PFSK-1 (cell line): ENCODE results near the gene LDLRAP1.

ENCODE experiments used
- FOXP2 ChIP-seq: optimal IDR thresholded peaks from 2 replicates; pipeline ENCODE3; 2011; ENCODE audit warnings: borderline replicate concordance, control low read depth, inconsistent platforms; ENCODE audit not compliant: insufficient read depth; ENCODE audit errors: extremely low read length, extremely low read depth
- POLR2AphosphoS5 ChIP-seq: IDR thresholded peaks from 2 replicates; pipeline ENCODE4 v1.6.1; 2012; ENCODE audit warnings: low read depth, mild to moderate bottlenecking, control low read depth, low read length, moderate library complexity
- REST ChIP-seq, 2 experiments: IDR thresholded peaks; 2 replicates each; pipeline versions ENCODE4 v1.6.1 to v1.8.0; 2011 to 2012; ENCODE audit warnings: low read depth in 2 of 2, low read length in 2 of 2, control low read depth in 1 of 2, inconsistent platforms in 1 of 2, mild to moderate bottlenecking in 1 of 2, moderate library complexity in 1 of 2; ENCODE audit not compliant: insufficient read depth in 1 of 2
- SIN3A ChIP-seq: IDR thresholded peaks from 2 replicates; pipeline ENCODE4 v1.6.1; 2012; ENCODE audit warnings: mild to moderate bottlenecking, low read length, moderate library complexity, borderline replicate concordance; ENCODE audit not compliant: insufficient read depth
- TAF1 ChIP-seq: IDR thresholded peaks from 2 replicates; pipeline ENCODE4 v1.6.1; 2012; ENCODE audit warnings: low read length, control low read depth, borderline replicate concordance; ENCODE audit not compliant: insufficient read depth

LDLRAP1 gene

GRCh38 chr1:25583519-25584370 lies 40.3 kb downstream of the LDLRAP1 start:
- TF ChIP-seq SIN3A: no peak
- no peak for TF ChIP-seq REST (IDR thresholded peaks at IDR 0.05; ENCODE audit: insufficient read depth in 1 of 2, low read depth in 2 of 2, low read length in 2 of 2)
- no peak for TF ChIP-seq TAF1
- TF ChIP-seq FOXP2: no peak
- no peak for TF ChIP-seq POLR2AphosphoS5

- TF ChIP-seq SIN3A (no peak), FOXP2 (no peak), REST (IDR thresholded peaks at IDR 0.05; ENCODE audit: insufficient read depth in 1 of 2, low read depth in 2 of 2, low read length in 2 of 2) (no peak), POLR2AphosphoS5 (no peak), TAF1 (no peak)
These were observed 42.8 kb downstream of the LDLRAP1 start for GRCh38 chr1:25586181-25586588.

GRCh38 chr1:25587290-25587689 lies 43.9 kb downstream of the LDLRAP1 start:
- no peak for TF ChIP-seq FOXP2
- TF ChIP-seq TAF1: no peak
- no peak for TF ChIP-seq REST (IDR thresholded peaks at IDR 0.05; ENCODE audit: insufficient read depth in 1 of 2, low read depth in 2 of 2, low read length in 2 of 2)
- TF ChIP-seq POLR2AphosphoS5: no peak
- TF ChIP-seq SIN3A: no peak

GRCh38 chr1:25590096-25590824 lies 46.9 kb downstream of the LDLRAP1 start:
- TF ChIP-seq REST (IDR thresholded peaks at IDR 0.05; ENCODE audit: insufficient read depth in 1 of 2, low read depth in 2 of 2, low read length in 2 of 2) (no peak), SIN3A (no peak), FOXP2 (no peak), TAF1 (no peak), POLR2AphosphoS5 (no peak)
